IPS-18a (cell line): ENCODE results near the gene FHIT.

ENCODE experiments used
- H3K27ac ChIP-seq: one replicate; pipeline ENCODE4 v1.5.1; 2013; ENCODE audit warnings: low read length
- H3K27me3 ChIP-seq: one replicate; pipeline ENCODE4 v1.6.1; 2013; ENCODE audit warnings: mild to moderate bottlenecking, low read length; ENCODE audit not compliant: control insufficient read depth, insufficient read depth
- H3K36me3 ChIP-seq: one replicate; pipeline ENCODE4 v1.6.1; 2013; ENCODE audit warnings: low read depth, low read length; ENCODE audit not compliant: control insufficient read depth
- H3K4me1 ChIP-seq: one replicate; pipeline ENCODE4 v1.6.1; 2013; ENCODE audit warnings: low read depth, low read length; ENCODE audit not compliant: control insufficient read depth
- H3K4me3 ChIP-seq: one replicate; pipeline ENCODE4 v1.5.1; 2013; ENCODE audit warnings: low read length
- H3K9ac ChIP-seq: one replicate; pipeline ENCODE4 v1.6.1; 2013; ENCODE audit warnings: mild to moderate bottlenecking, low read length, moderate library complexity
- H3K9me3 ChIP-seq: one replicate; pipeline ENCODE4 v1.6.1; 2013; ENCODE audit warnings: low read depth, low read length; ENCODE audit not compliant: control insufficient read depth

The FHIT gene

GRCh38 chr3:60386306-60386705 lies 864.9 kb downstream of the FHIT start:
- Histone ChIP-seq H3K9me3 (no peaks in the 10 kb centered on the region), H3K4me1 (no peaks in the 10 kb centered on the region), H3K27me3 (no peaks in the 10 kb centered on the region), H3K4me3 (no peak overlapping the region), H3K9ac (no peak overlapping the region), H3K36me3 (no peaks in the 10 kb centered on the region), H3K27ac (no peak overlapping the region)

- no peaks in the 10 kb centered on the region for H3K9me3 ChIP-seq
- no peak overlapping the region for H3K27ac ChIP-seq
- H3K9ac ChIP-seq: no peak overlapping the region
- no peaks in the 10 kb centered on the region for H3K27me3 ChIP-seq
- H3K36me3 ChIP-seq: no peaks in the 10 kb centered on the region
- H3K4me1 ChIP-seq: no peaks in the 10 kb centered on the region
- H3K4me3 ChIP-seq: no peak overlapping the region
These were observed 866.9 kb downstream of the FHIT start for GRCh38 chr3:60384341-60384740.

GRCh38 chr3:60383345-60383744 lies 867.9 kb downstream of the FHIT start:
- Histone ChIP-seq H3K9me3 (no peaks in the 10 kb centered on the region), H3K9ac (no peak overlapping the region), H3K27me3 (no peaks in the 10 kb centered on the region), H3K4me1 (no peaks in the 10 kb centered on the region), H3K36me3 (no peaks in the 10 kb centered on the region), H3K27ac (no peak overlapping the region), H3K4me3 (no peak overlapping the region)

- Histone ChIP-seq H3K4me3 (no peak overlapping the region), H3K27me3 (no peaks in the 10 kb centered on the region), H3K9me3 (no peaks in the 10 kb centered on the region), H3K9ac (no peak overlapping the region), H3K36me3 (no peaks in the 10 kb centered on the region), H3K27ac (no peak overlapping the region), H3K4me1 (no peaks in the 10 kb centered on the region)
These were observed 884.8 kb downstream of the FHIT start for GRCh38 chr3:60366486-60366885.

- Histone ChIP-seq H3K36me3 (no peaks in the 10 kb centered on the region), H3K9me3 (no peaks in the 10 kb centered on the region), H3K27ac (no peak overlapping the region), H3K9ac (no peak overlapping the region), H3K4me1 (no peaks in the 10 kb centered on the region), H3K4me3 (no peak overlapping the region), H3K27me3 (no peaks in the 10 kb centered on the region)
These were observed 885.9 kb downstream of the FHIT start for GRCh38 chr3:60365360-60365759.

- H3K4me1 ChIP-seq: no peaks in the 10 kb centered on the region
- no peaks in the 10 kb centered on the region for H3K9me3 ChIP-seq
- H3K27me3 ChIP-seq: no peaks in the 10 kb centered on the region
- no peaks in the 10 kb centered on the region for H3K36me3 ChIP-seq
- H3K9ac ChIP-seq: no peak overlapping the region
- no peak overlapping the region for H3K27ac ChIP-seq
- no peak overlapping the region for H3K4me3 ChIP-seq
These were observed 886.8 kb downstream of the FHIT start for GRCh38 chr3:60364475-60364874.

GRCh38 chr3:60363817-60364216 lies 887.4 kb downstream of the FHIT start:
- Histone ChIP-seq H3K9me3 (no peaks in the 10 kb centered on the region), H3K9ac (no peak overlapping the region), H3K27ac (no peak overlapping the region), H3K4me1 (no peaks in the 10 kb centered on the region), H3K27me3 (no peaks in the 10 kb centered on the region), H3K36me3 (no peaks in the 10 kb centered on the region), H3K4me3 (no peak overlapping the region)

- Histone ChIP-seq H3K27me3 (no peaks in the 10 kb centered on the region), H3K9ac (no peak overlapping the region), H3K36me3 (no peaks in the 10 kb centered on the region), H3K9me3 (no peaks in the 10 kb centered on the region), H3K4me3 (no peak overlapping the region), H3K4me1 (no peaks in the 10 kb centered on the region), H3K27ac (no peak overlapping the region)
These were observed 895.4 kb downstream of the FHIT start for GRCh38 chr3:60355825-60356224.

- Histone ChIP-seq H3K27me3 (no peaks in the 10 kb centered on the region), H3K27ac (no peak overlapping the region), H3K9ac (no peak overlapping the region), H3K4me3 (no peak overlapping the region), H3K9me3 (no peaks in the 10 kb centered on the region), H3K4me1 (no peaks in the 10 kb centered on the region), H3K36me3 (no peaks in the 10 kb centered on the region)
These were observed 899.8 kb downstream of the FHIT start for GRCh38 chr3:60351481-60351880.

GRCh38 chr3:60344340-60344739 lies 906.9 kb downstream of the FHIT start:
- no peak overlapping the region for H3K4me3 ChIP-seq
- no peak overlapping the region for H3K9ac ChIP-seq
- H3K27me3 ChIP-seq: no peaks in the 10 kb centered on the region
- H3K4me1 ChIP-seq: no peaks in the 10 kb centered on the region
- no peak overlapping the region for H3K27ac ChIP-seq
- no peaks in the 10 kb centered on the region for H3K36me3 ChIP-seq
- H3K9me3 ChIP-seq: no peaks in the 10 kb centered on the region

GRCh38 chr3:60343831-60344230 lies 907.4 kb downstream of the FHIT start:
- Histone ChIP-seq H3K4me3 (no peak overlapping the region), H3K27me3 (no peaks in the 10 kb centered on the region), H3K36me3 (no peaks in the 10 kb centered on the region), H3K9me3 (no peaks in the 10 kb centered on the region), H3K9ac (no peak overlapping the region), H3K4me1 (no peaks in the 10 kb centered on the region), H3K27ac (no peak overlapping the region)

GRCh38 chr3:60339304-60339703 lies 911.9 kb downstream of the FHIT start:
- no peaks in the 10 kb centered on the region for H3K4me1 ChIP-seq
- H3K27ac ChIP-seq: no peak overlapping the region
- no peaks in the 10 kb centered on the region for H3K27me3 ChIP-seq
- H3K36me3 ChIP-seq: no peaks in the 10 kb centered on the region
- no peak overlapping the region for H3K4me3 ChIP-seq
- H3K9me3 ChIP-seq: no peaks in the 10 kb centered on the region
- no peak overlapping the region for H3K9ac ChIP-seq
